Psoas muscle (tissue), 8 donors: ENCODE measurements around the gene FBXW12. TPM values are rescaled to one million over a fixed set of nuclear protein-coding genes. Genes with fewer than 3 reads are reported as not detected.
A peak's percentile ranks its signal among the peaks of the same experiment; 100 is the strongest.

Experiments used
- ATAC-seq, 4 donors: fragments of 200-7000 bp; cut with Tn5 transposase; one replicate each; pipeline ENCODE4 v1.9.1; 2020; ENCODE audit warnings: moderate library complexity in 3 of 4, mild to moderate bottlenecking in 2 of 4
- DNase-seq, 2 donors: peaks; one replicate each; pipeline ENCODE4 v3.0.0-alpha.2; 2020
- H3K27ac ChIP-seq: fragments of 200-600 bp; one replicate; pipeline ENCODE4 v1.8.0; 2022
- H3K27me3 ChIP-seq, 3 donors: fragments of 200-600 bp in 1 of 3; one replicate each; pipeline versions ENCODE4 v1.6.1 to v1.8.0; 2013 to 2022; ENCODE audit warnings: low read length in 2 of 3, mild to moderate bottlenecking in 2 of 3, moderate library complexity in 1 of 3; ENCODE audit not compliant: insufficient read depth in 3 of 3
- H3K36me3 ChIP-seq, 2 donors: fragments of 200-600 bp in 1 of 2; one replicate each; pipeline versions ENCODE4 v1.6.1 to v1.8.0; 2013 to 2022; ENCODE audit warnings: low read depth in 1 of 2, mild to moderate bottlenecking in 1 of 2, moderate library complexity in 1 of 2; ENCODE audit not compliant: insufficient read depth in 1 of 2
- H3K4me1 ChIP-seq: fragments of 200-600 bp; one replicate; pipeline ENCODE4 v1.8.0; 2022
- H3K4me3 ChIP-seq: fragments of 200-600 bp; one replicate; pipeline ENCODE4 v1.8.0; 2022; ENCODE audit warnings: mild to moderate bottlenecking
- H3K9me3 ChIP-seq: fragments of 200-600 bp; one replicate; pipeline ENCODE4 v1.8.0; 2022
- CTCF ChIP-seq: fragments of 200-600 bp; IDR thresholded peaks from one replicate; pipeline ENCODE4 v1.8.0; 2022; ENCODE audit warnings: antibody characterized with exemption
- WGBS, 3 donors: extraction: QIAGEN DNeasy Blood & Tissue Kit; methylation state at CpG; one replicate each; pipeline versions ENCODE4 v1.1.6 to v1.1.7; 2013; 5-methylcytosine and 5-hydroxymethylcytosine counted together
- intact Hi-C, 2 donors: fragments of 100-400 bp; cut with DNase I; formaldehyde crosslinking; loops; one replicate each; pipeline versions ENCODE4 v1.11.0 to v1.14.2; 2022
- polyA plus RNA-seq, 3 donors: library from polyadenylated mRNA; stranded (reverse); fragments of 200-250 nt; gene quantifications; one replicate each; pipeline ENCODE4 v1.2.3, GENCODE V29; 2013
- total RNA-seq, 4 donors: library from RNA; stranded (reverse); fragmentation: NEBNext Ultra II Directional in 2 of 4; extraction: Animal tissue kit (Norgen Biotek cat#: 25700) in 2 of 4; gene quantifications; one replicate each; pipeline versions ENCODE4 v1.2.1 to v1.2.4, GENCODE V29; 2021 to 2023
- donor health status: healthy with polysubstance abuse.
- donor health status: DM: no; HTN: no; CAD: no; lungs with moderate emphysema.
- donor health status: Bipolar disorder and iron deficiency.
- donor health status: healthy.
- donor health status: DM: yes; HTN: yes; CAD: no.
- donor health status: DM: no; HTN: no; CAD: no.
- donor health status: DM: no; HTN: no; CAD: no.
- donor health status: DM: yes; HTN: yes; CAD: no.

Gene FBXW12
- total and polyA plus RNA-seq, 7 donors, result 0.01 TPM; not detected in 6

- WGBS, 3 donors, result 41 to 76% (median 45%) methylated on average over 25 of the region's 25 CpGs
- H3K27me3 ChIP-seq, result peaks cover 0 to 32% (median 1%) of the 10 kb centered on the region in 3 donors
- no peaks in the 10 kb centered on the region for H3K4me1 ChIP-seq
Observed at GRCh38 chr3:48423241-48423882, 51.3 kb downstream of the FBXW12 start.

GRCh38 chr3:48423883-48424695 is 52.1 kb downstream of the FBXW12 start:
- intact Hi-C loops, result no loop called here
- TF ChIP-seq CTCF, result no peak
- Histone ChIP-seq H3K36me3 (no peaks in the 10 kb centered on the region), H3K27ac (no peak overlapping the region), H3K9me3 (no peaks in the 10 kb centered on the region), H3K27me3 (peaks cover 0 to 38% (median 2%) of the 10 kb centered on the region in 3 donors), H3K4me3 (no peak overlapping the region), H3K4me1 (no peaks in the 10 kb centered on the region)
- DNase-seq, result peak in 1 of 2 donors; percentile 47
- peak in 1 of 4 donors; percentile 5 for ATAC-seq
- 48 to 78% (median 50%) methylated on average over 26 to 27 of the region's 27 CpGs for WGBS, 3 donors

More at GRCh38 chr3:48423241-48423882, 51.3 kb downstream of the FBXW12 start:
- no peaks in the 10 kb centered on the region for H3K9me3 ChIP-seq
- intact Hi-C loops, result no loop called here
- peak in 2 of 4 donors; percentile 19 to 34 for ATAC-seq
- H3K36me3 ChIP-seq, result no peaks in the 10 kb centered on the region
- H3K4me3 ChIP-seq, result no peak overlapping the region
- DNase-seq, result no peak
- no peak for TF ChIP-seq CTCF
- H3K27ac ChIP-seq, result no peak overlapping the region

GRCh38 chr3:48425281-48425812 is 53.3 kb downstream of the FBXW12 start:
- Histone ChIP-seq H3K4me1 (peaks cover 4% of the 10 kb centered on the region), H3K36me3 (no peaks in the 10 kb centered on the region), H3K27ac (no peak overlapping the region), H3K27me3 (peaks cover 0 to 38% (median 4%) of the 10 kb centered on the region in 3 donors), H3K4me3 (no peak overlapping the region), H3K9me3 (no peaks in the 10 kb centered on the region)
- WGBS, 3 donors, result 59 to 76% (median 64%) methylated on average over 10 to 13 of the region's 13 CpGs
- intact Hi-C loops, result no loop called here
- no peak for TF ChIP-seq CTCF
- no peak for DNase-seq
- ATAC-seq, result no peak

GRCh38 chr3:48426401-48426909 is 54.4 kb downstream of the FBXW12 start:
- Histone ChIP-seq H3K4me1 (peaks cover 4% of the 10 kb centered on the region), H3K27me3 (peaks cover 0 to 38% (median 4%) of the 10 kb centered on the region in 3 donors), H3K9me3 (no peaks in the 10 kb centered on the region), H3K27ac (no peak overlapping the region), H3K4me3 (no peak overlapping the region), H3K36me3 (no peaks in the 10 kb centered on the region)
- TF ChIP-seq CTCF, result no peak
- 30 to 38% (median 36%) methylated on average over 11 of the region's 11 CpGs for WGBS, 3 donors
- intact Hi-C loops, result loop anchor here in 1 of 2 donors (1.0 kb wide), 1 partner anchor 26 kb away; no protein-coding TSS in a partner anchor
- ATAC-seq (no peak), DNase-seq (no peak)
